Measurements from ENCODE around the gene CERK. TPM values are rescaled to one million over a fixed set of nuclear protein-coding genes. Genes with fewer than 3 reads are reported as not detected.

CERK gene
- total RNA-seq, 4 donors from 2014 or later: 17.8 to 69.1 (median 36.1) TPM

DNA sequence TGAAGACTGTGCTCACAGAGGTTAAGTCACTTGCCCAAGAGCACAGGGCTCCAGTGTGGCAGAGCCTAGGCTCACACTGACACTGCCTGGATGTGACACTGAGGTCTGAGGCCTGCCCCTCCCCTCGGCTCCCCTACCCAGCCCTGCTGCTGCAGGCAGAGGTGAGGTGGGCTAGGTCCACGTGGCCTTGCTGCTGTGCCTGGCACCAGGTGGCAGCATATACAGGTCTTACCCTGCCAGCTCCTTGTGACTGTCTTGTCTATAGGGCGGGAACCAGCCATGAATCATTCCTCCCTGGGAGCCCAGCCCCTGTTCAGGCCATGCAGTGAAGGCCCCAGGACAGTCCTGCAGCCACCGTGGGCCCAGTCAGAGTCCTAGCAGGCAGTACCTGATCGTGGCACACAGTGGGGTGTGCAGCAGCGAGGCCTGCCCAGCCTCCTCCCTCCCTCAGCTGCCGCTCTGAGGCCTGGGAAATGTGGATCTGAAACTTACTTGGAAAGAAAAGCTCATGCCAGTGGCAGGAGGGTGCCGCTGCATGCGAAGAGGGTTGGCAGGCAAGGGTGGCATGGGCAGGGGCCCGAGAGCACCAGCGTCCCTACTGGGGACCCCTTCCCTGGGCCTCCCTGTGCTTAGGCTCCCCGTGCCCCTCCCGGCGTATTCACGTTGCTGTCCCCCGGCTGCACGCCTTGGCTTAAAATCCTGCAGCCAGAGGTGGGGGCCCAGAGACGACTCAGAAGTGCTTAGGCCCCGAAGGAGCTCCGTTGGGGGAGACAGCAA, 1.2 kb upstream of the CERK start:
- TF ChIP-seq CTCF (IDR thresholded peaks at IDR 0.05; ENCODE audit: low read depth): no peak

DNA sequence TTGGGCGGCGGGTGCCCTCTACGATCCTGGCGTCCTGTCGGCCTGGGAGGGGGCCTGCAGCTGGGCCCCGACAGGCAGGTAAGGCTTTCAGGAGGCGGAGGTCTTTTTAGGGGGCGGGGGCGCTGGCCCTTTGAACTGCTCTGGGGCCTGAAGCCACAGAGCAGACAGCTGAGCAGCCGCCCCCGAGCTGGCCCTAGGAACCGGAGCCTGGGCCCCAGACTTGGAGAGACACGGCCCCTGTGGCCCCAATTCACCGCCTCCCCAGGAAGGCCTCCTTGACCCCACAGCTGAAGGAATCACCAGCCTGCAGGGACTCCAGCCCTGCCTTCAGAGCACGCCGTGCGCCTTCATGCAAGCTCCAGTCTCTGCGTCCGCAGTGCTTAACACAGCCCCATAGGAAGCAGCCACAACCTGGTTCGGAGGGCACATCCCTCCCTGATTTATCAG, 618 bp upstream of the CERK start:
- no peak for TF ChIP-seq CTCF (IDR thresholded peaks at IDR 0.05; ENCODE audit: low read depth)

- no peak for TF ChIP-seq CTCF (IDR thresholded peaks at IDR 0.05; ENCODE audit: low read depth)
Measured at GRCh38 chr22:46737105-46737975, 712 bp downstream of the CERK start.

- no peak for TF ChIP-seq CTCF (IDR thresholded peaks at IDR 0.05; ENCODE audit: low read depth)
Measured at GRCh38 chr22:46736705-46737104, 1.3 kb downstream of the CERK start.

DNA sequence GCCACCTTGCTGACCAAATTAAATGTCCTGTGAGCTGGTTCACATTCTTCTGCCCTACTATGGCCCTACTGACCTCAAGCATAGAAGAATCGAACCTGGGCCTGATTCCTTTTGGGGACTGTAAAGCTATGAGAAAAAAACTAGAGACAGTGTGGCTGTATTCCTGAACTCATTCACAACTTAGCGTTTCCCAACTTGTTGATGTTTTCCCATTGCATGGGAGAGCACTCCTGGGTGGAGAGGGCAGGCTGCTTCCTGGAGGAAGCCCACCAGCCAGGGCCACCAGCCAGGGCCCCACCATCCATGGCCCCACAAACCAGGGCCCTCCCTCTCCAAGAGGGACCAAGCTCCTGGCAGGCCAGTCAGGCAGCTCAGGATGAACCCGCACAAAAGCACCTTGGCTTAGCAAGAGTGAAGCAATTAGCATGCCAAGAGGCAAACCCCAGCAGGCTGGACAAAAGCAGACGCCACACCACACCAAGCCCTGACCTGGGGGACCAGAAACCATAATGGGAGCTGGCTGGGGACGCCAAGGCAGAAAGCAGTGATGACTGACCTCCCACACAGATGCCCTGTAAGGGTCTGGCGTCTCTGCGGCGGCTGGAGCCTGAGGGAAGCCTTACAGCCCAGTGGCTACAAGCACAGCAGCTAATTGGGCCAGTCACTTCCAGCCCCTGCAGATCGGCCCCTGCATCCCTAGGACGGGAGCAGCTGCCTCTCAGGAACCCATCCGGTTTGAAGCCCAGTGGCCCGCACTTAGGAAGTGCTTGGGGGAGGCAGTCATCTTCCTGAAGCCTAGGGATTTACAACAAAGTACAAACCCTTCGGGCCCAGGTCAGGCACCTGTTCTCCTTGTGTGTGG, 2.1 kb downstream of the CERK start:
- no peak for TF ChIP-seq CTCF (IDR thresholded peaks at IDR 0.05; ENCODE audit: low read depth)

DNA sequence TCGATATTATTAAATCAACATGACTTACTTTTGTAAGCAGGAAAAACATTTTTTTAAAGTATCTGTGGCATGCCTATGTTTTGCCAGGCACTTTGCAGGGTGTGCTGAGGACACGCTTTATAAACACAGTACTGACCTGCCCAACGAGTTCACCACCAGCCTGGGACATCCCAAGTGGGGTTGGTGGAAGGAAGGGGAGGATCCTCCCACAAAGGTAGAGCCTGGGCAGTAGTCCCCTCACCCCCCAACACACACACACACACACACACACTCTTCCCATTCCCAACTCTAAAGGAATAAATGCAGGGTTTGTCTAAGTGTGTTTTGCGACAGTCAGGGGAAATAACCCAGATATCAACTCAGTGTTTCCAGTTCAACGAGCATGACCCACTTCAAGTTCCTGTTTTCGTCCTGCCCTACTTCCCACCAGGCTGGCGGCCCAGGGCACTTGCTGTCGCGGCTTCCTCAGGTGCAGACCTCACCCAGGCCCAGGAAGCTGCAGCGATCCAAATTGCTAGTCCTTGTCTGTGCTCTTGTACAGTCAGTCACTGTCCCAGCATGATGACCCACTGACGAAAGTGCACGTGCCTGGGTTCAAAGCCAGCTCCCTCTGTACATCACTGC, 3.1 kb downstream of the CERK start:
- no peak for TF ChIP-seq CTCF (IDR thresholded peaks at IDR 0.05; ENCODE audit: low read depth)
